Measurements from ENCODE around the gene STON2. TPM values are rescaled to one million over a fixed set of nuclear protein-coding genes. Genes with fewer than 3 reads are reported as not detected.

The STON2 gene, protein sequence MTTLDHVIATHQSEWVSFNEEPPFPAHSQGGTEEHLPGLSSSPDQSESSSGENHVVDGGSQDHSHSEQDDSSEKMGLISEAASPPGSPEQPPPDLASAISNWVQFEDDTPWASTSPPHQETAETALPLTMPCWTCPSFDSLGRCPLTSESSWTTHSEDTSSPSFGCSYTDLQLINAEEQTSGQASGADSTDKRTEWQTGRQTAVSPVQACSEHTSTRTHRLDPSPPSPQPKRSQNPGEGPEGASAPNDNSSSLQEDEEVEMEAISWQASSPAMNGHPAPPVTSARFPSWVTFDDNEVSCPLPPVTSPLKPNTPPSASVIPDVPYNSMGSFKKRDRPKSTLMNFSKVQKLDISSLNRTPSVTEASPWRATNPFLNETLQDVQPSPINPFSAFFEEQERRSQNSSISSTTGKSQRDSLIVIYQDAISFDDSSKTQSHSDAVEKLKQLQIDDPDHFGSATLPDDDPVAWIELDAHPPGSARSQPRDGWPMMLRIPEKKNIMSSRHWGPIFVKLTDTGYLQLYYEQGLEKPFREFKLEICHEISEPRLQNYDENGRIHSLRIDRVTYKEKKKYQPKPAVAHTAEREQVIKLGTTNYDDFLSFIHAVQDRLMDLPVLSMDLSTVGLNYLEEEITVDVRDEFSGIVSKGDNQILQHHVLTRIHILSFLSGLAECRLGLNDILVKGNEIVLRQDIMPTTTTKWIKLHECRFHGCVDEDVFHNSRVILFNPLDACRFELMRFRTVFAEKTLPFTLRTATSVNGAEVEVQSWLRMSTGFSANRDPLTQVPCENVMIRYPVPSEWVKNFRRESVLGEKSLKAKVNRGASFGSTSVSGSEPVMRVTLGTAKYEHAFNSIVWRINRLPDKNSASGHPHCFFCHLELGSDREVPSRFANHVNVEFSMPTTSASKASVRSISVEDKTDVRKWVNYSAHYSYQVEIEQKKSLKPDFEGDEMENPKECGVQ
- total RNA-seq: 24.0 and 27.4 TPM in 2 replicates
- long read RNA-seq, partial matches to known transcripts: 3 of 6 reads
- long read RNA-seq, other reads (novel, unspliced or antisense): 3 of 6 reads

DNA sequence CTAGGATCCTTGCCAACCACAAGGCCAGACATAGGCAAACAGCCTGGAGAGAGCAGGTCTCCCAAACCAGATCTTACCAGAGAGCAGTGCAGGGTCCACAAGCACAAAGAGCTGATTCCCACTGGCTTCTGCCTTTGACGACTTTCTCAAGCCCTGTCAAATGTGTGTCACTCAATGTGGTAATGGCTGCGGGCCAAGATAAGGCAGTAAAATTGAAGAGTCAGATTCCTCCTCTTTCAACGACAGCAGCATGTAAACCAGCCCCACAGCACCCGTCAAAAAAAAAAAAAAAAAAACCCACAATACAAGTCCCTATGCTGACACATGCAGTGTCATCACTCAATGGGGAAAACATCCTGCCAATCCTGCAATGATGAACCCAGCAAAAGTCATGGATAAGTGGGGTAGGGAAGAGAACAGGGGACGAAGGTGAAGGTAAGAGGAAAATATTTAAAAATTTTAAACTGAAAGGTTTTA is at the start of gene STON2:
Gene STON2 (minus strand): TSS at position 123 of the 477 bp plus-strand sequence. CDS start 1,942 bp downstream, outside the sequence.
- no peak within 1 kb of the TSS for H3K4me3 Mint-ChIP-seq
- DNase-seq (ENCODE audit: low read depth, low spot score): no peak
- H3K36me3 Mint-ChIP-seq (ENCODE audit: low read depth): peaks cover 11% of the 10 kb centered on the region
- H3K9me3 Mint-ChIP-seq: peaks cover 3% of the 10 kb centered on the region
- no peak within 1 kb of the TSS for H3K27ac Mint-ChIP-seq (ENCODE audit: unreplicated experiment)
- H3K27me3 Mint-ChIP-seq (ENCODE audit: low read depth): no peaks in the 10 kb centered on the region
- TF ChIP-seq, protein P1, sequence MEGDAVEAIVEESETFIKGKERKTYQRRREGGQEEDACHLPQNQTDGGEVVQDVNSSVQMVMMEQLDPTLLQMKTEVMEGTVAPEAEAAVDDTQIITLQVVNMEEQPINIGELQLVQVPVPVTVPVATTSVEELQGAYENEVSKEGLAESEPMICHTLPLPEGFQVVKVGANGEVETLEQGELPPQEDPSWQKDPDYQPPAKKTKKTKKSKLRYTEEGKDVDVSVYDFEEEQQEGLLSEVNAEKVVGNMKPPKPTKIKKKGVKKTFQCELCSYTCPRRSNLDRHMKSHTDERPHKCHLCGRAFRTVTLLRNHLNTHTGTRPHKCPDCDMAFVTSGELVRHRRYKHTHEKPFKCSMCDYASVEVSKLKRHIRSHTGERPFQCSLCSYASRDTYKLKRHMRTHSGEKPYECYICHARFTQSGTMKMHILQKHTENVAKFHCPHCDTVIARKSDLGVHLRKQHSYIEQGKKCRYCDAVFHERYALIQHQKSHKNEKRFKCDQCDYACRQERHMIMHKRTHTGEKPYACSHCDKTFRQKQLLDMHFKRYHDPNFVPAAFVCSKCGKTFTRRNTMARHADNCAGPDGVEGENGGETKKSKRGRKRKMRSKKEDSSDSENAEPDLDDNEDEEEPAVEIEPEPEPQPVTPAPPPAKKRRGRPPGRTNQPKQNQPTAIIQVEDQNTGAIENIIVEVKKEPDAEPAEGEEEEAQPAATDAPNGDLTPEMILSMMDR (conservative IDR thresholded peaks at IDR 0.05): no peak
- H3K4me1 Mint-ChIP-seq: no peaks in the 10 kb centered on the region

DNA sequence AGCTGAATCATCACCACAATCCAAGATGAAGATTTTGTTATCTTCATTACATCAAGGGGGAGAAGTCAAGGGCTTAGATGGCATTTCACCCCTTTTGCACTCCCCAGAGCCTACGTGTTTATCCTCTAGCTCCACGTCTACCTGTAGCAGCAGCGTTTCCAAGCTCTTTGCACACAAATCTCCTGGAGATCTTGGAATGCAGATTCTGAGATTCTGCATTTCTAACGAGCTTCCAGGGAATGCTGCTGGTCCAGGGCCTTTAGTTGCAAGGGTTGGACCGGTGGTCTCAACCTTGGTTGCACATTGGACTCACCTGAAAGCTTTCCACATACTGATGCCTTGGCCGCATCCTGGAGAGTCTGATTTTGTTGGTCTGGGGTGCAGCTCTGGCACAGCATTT is 49.5 kb upstream of the STON2 start:
- TF ChIP-seq, protein P1 (conservative IDR thresholded peaks at IDR 0.05): no peak
- Mint-ChIP-seq H3K4me1 (peaks cover 39% of the 10 kb centered on the region), H3K27ac (ENCODE audit: unreplicated experiment) (no peak overlapping the region)

DNA sequence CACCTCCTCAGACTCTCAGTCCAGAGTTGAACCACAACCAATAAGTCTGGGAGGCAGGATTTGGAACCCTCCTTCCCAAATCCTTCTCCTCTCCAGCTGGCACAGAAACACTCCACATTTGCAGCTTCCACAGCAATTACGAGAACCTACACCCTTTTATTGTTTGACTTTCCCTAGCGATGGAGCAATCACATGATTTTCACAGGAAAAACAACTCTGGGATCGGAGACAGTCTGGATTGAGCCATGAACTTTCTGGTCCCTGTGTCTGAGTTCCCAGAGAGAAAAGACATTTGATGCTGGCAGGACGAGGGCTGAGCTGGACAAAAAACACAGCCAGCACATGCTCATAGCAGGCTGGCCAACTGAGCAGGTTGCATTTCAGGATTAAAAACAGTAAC is 49.0 kb upstream of the STON2 start:
- TF ChIP-seq, protein P1 (conservative IDR thresholded peaks at IDR 0.05): no peak
- Mint-ChIP-seq H3K9me3 (no peaks in the 10 kb centered on the region), H3K27ac (ENCODE audit: unreplicated experiment) (no peak overlapping the region), H3K4me1 (peaks cover 35% of the 10 kb centered on the region), H3K4me3 (no peak overlapping the region), H3K27me3 (ENCODE audit: low read depth) (peaks cover 2% of the 10 kb centered on the region), H3K36me3 (ENCODE audit: low read depth) (no peaks in the 10 kb centered on the region)
- no peak for DNase-seq (ENCODE audit: low read depth, low spot score)

More for the DNA sequence above, 49.5 kb upstream of the STON2 start:
- Mint-ChIP-seq H3K4me3 (no peak overlapping the region), H3K9me3 (no peaks in the 10 kb centered on the region), H3K27me3 (ENCODE audit: low read depth) (peaks cover 2% of the 10 kb centered on the region), H3K36me3 (ENCODE audit: low read depth) (no peaks in the 10 kb centered on the region)
- DNase-seq (ENCODE audit: low read depth, low spot score): no peak

DNA sequence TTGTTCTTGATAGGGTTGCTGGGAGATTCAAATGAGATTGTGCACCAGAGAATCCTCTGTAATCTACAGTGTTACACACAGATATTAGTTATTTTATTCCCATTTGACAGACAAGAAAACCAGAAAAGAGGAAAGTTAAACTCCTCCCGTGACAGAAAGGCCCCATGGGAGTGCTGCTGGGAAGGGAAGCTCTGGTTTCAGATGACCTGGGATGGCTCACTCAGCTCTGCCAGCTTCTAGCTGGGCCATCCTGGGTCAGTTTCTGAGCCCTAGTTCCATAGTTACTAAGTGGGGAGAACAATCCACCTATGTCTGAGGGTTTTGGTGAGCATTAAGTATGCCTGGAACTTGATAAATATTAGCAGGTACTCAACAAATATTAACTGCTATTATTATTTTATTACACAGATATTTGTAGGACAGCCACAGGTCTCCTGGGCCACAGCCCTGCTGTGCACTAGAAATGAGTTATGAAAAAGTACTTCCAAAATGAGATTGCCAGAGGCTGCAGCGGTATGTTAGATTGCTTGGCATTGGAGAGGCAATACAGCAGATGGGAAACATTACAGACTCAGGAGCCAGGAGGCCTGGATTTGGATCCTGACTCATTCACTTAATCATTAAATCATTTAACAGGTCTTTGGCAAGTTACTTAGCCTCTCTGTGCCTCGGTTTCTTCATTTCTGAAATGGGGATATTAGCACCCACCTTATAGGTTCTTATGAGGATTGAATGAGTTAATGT is 47.1 kb upstream of the STON2 start:
- Mint-ChIP-seq H3K36me3 (ENCODE audit: low read depth) (no peaks in the 10 kb centered on the region), H3K4me1 (peaks cover 26% of the 10 kb centered on the region), H3K9me3 (no peaks in the 10 kb centered on the region), H3K4me3 (no peak overlapping the region), H3K27me3 (ENCODE audit: low read depth) (peaks cover 3% of the 10 kb centered on the region), H3K27ac (ENCODE audit: unreplicated experiment) (no peak overlapping the region)
- DNase-seq (ENCODE audit: low read depth, low spot score): no peak
- TF ChIP-seq, protein P1 (conservative IDR thresholded peaks at IDR 0.05): no peak
